Measurements from ENCODE around the gene NEDD4L. TPM values are rescaled to one million over a fixed set of nuclear protein-coding genes. Genes with fewer than 3 reads are reported as not detected.

Gene NEDD4L
- total RNA-seq, 2 experiments from 2014 or later = 3.2 to 3.3 TPM

- H3K79me2 ChIP-seq (ENCODE audit: insufficient read depth, low read depth, low read length) = no peaks in the 10 kb centered on the region
- H3K4me1 ChIP-seq (ENCODE audit: insufficient read depth, low read length, poor library complexity, severe bottlenecking) = no peaks in the 10 kb centered on the region
- no TSS peak for BruUV-seq (replicated peaks)
- intact Hi-C loops (cut with micrococcal nuclease; ENCODE audit: unreplicated experiment) = no loop called here
- no peaks in the 10 kb centered on the region for H4K20me1 ChIP-seq (ENCODE audit: insufficient read depth, low read length)
- H3K9me2 ChIP-seq (ENCODE audit: insufficient read depth, low read length) = no peaks in the 10 kb centered on the region
- no peak overlapping the region for H3K4me3 ChIP-seq (ENCODE audit: low read depth, low read length, poor library complexity, severe bottlenecking)
- no peak overlapping the region for H3K27ac ChIP-seq (ENCODE audit: low read depth, low read length, poor library complexity, severe bottlenecking)
- TF ChIP-seq CTCF (conservative IDR thresholded peaks at IDR 0.05; ENCODE audit: low read length) (no peak), EZH2phosphoT487 (IDR thresholded peaks at IDR 0.05; ENCODE audit: borderline replicate concordance, low read depth, low read length) (no peak)
- ChIA-PET CTCF (ENCODE audit: unreplicated experiment) (no interaction called here), POLR2A (no interaction called here)
- DNase-seq (ENCODE audit: low spot score) = no peak
- no peak overlapping the region for H3K4me2 ChIP-seq (ENCODE audit: low read length)
- no peaks in the 10 kb centered on the region for H3K36me3 ChIP-seq (ENCODE audit: insufficient read depth, low read length)
- H2AFZ ChIP-seq (ENCODE audit: low read length) = no peak overlapping the region
- no peaks in the 10 kb centered on the region for H3K9me3 ChIP-seq (ENCODE audit: low read length)
These were observed 52.6 kb downstream of the NEDD4L start for GRCh38 chr18:58096658-58097057.

DNA sequence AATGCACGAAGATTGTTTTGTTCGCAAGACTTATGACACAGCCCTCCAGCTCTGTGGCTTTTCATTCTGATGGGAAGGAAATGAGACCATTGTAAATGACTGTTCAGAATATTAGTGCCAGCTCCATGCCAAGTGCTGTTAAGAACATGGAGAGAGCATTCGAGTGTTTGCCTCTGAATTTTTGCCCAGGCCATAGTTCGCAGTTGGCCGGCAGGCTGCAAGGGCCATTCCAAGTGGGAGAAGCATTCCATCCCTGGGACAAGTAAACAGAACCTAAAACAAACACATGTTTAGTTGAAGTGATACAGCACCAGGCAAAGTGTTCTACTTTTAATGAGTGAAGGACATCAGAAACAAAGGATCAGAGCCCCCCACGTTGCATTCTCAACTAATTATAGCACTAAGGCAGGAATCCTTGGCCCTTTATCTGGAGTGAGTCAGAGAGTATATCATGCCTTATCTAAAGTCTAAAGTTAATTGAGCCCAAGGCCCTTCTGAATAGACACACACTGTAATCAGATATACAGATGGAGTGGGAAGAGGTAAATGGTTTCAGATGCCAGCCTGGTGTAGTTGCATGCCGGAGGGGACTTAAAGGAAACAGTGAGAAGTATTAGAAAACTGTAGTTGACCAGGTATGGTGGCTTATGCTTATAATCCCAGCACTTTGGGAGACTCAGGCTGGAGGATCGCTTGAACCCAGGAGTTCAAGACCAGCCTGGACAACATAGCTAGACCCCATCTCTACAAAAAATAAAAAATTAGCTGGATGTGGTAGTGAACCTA, 53.3 kb downstream of the NEDD4L start:
- intact Hi-C loops (cut with micrococcal nuclease; ENCODE audit: unreplicated experiment) = no loop called here
- DNase-seq (ENCODE audit: low spot score) = no peak
- ChIA-PET CTCF (ENCODE audit: unreplicated experiment) (no interaction called here), POLR2A (no interaction called here)
- no peaks in the 10 kb centered on the region for H3K4me1 ChIP-seq (ENCODE audit: insufficient read depth, low read length, poor library complexity, severe bottlenecking)
- no peaks in the 10 kb centered on the region for H3K79me2 ChIP-seq (ENCODE audit: insufficient read depth, low read depth, low read length)
- no peak overlapping the region for H3K4me2 ChIP-seq (ENCODE audit: low read length)
- H4K20me1 ChIP-seq (ENCODE audit: insufficient read depth, low read length) = no peaks in the 10 kb centered on the region
- no peaks in the 10 kb centered on the region for H3K36me3 ChIP-seq (ENCODE audit: insufficient read depth, low read length)
- no peak overlapping the region for H3K4me3 ChIP-seq (ENCODE audit: low read depth, low read length, poor library complexity, severe bottlenecking)
- H3K27ac ChIP-seq (ENCODE audit: low read depth, low read length, poor library complexity, severe bottlenecking) = no peak overlapping the region
- H3K9me3 ChIP-seq (ENCODE audit: low read length) = no peaks in the 10 kb centered on the region
- no peak for TF ChIP-seq CTCF (conservative IDR thresholded peaks at IDR 0.05; ENCODE audit: low read length)
- no peak for TF ChIP-seq EZH2phosphoT487 (IDR thresholded peaks at IDR 0.05; ENCODE audit: borderline replicate concordance, low read depth, low read length)
- BruUV-seq (replicated peaks) = no TSS peak
- H3K9me2 ChIP-seq (ENCODE audit: insufficient read depth, low read length) = no peaks in the 10 kb centered on the region
- H2AFZ ChIP-seq (ENCODE audit: low read length) = no peak overlapping the region

DNA sequence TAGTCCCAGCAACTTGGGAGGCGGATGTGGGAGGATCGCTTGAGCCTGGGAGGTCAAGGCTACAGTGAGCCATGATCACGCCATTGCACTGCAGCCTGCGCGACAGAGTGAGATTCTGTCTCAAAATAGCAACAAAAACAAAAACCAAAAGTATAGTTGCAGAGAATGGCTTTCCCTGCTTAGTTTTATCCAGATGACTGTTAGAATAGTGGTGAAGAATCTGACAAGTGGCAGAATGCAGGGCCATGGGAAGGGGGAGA, 53.8 kb downstream of the NEDD4L start:
- Histone ChIP-seq H3K9me2 (ENCODE audit: insufficient read depth, low read length) (no peaks in the 10 kb centered on the region), H3K9me3 (ENCODE audit: low read length) (no peaks in the 10 kb centered on the region), H3K4me2 (ENCODE audit: low read length) (no peak overlapping the region), H2AFZ (ENCODE audit: low read length) (no peak overlapping the region), H4K20me1 (ENCODE audit: insufficient read depth, low read length) (no peaks in the 10 kb centered on the region), H3K4me1 (ENCODE audit: insufficient read depth, low read length, poor library complexity, severe bottlenecking) (no peaks in the 10 kb centered on the region), H3K27ac (ENCODE audit: low read depth, low read length, poor library complexity, severe bottlenecking) (no peak overlapping the region), H3K36me3 (ENCODE audit: insufficient read depth, low read length) (no peaks in the 10 kb centered on the region), H3K79me2 (ENCODE audit: insufficient read depth, low read depth, low read length) (no peaks in the 10 kb centered on the region), H3K4me3 (ENCODE audit: low read depth, low read length, poor library complexity, severe bottlenecking) (no peak overlapping the region)
- TF ChIP-seq CTCF (conservative IDR thresholded peaks at IDR 0.05; ENCODE audit: low read length) (no peak), EZH2phosphoT487 (IDR thresholded peaks at IDR 0.05; ENCODE audit: borderline replicate concordance, low read depth, low read length) (no peak)
- ChIA-PET CTCF (ENCODE audit: unreplicated experiment) (no interaction called here), POLR2A (no interaction called here)
- no peak for DNase-seq (ENCODE audit: low spot score)
- BruUV-seq (replicated peaks) = no TSS peak
- intact Hi-C loops (cut with micrococcal nuclease; ENCODE audit: unreplicated experiment) = no loop called here

Measured in OCI-LY7 (cell line).